ENCODE data around the gene IFNB1. TPM values are rescaled to one million over a fixed set of nuclear protein-coding genes. Genes with fewer than 3 reads are reported as not detected.

IFNB1 gene
- polyA plus RNA-seq, 1 of the 3 experiments (the other 2 are of a cell fraction) = not detected

- H3K27ac ChIP-seq (ENCODE audit: low read depth in 2 of 2, low read length in 1 of 2) = no peak overlapping the region
- no peaks in the 10 kb centered on the region for H4K20me1 ChIP-seq (ENCODE audit: insufficient read depth)
- no peaks in the 10 kb centered on the region for H3K36me3 ChIP-seq (replicated peaks in 1 of 2; ENCODE audit: control insufficient read depth in 1 of 2, insufficient read depth in 2 of 2, low read length in 1 of 2)
- H3K9me2 ChIP-seq = 0 out of 2 replicates have a peak, but pooled peaks cover 4% of the 10 kb centered on the region
- H2AFZ ChIP-seq (ENCODE audit: low read depth) = no peak overlapping the region
- H3K9me3 ChIP-seq = no peaks in the 10 kb centered on the region
- H3K4me2 ChIP-seq = no peak overlapping the region
- H3K9ac ChIP-seq = no peak overlapping the region
- H3K4me3 ChIP-seq (ENCODE audit: low read depth in 2 of 2, low read length in 1 of 2) = no peak overlapping the region
- ChIA-PET CTCF (interaction anchor here (0.7 to 1.8 kb wide), 2 partner anchors 10 to 496 kb away, joined by 3 to 12 read pairs; no protein-coding TSS in a partner anchor), POLR2A (no interaction called here)
- DNase-seq = no peak
- 52% methylated on average over 2 of the region's 2 CpGs for WGBS (ENCODE audit: low lambda C conversion rate)
- H3F3A ChIP-seq (replicated peaks; ENCODE audit: insufficient read depth) = no peaks in the 10 kb centered on the region
- no peak for TF ChIP-seq GABPA (IDR thresholded peaks at IDR 0.05; ENCODE audit: low read depth)
- no peak for TF ChIP-seq MXI1 (IDR thresholded peaks at IDR 0.05; ENCODE audit: low read depth, low read length)
- TF ChIP-seq EP300 (IDR thresholded peaks at IDR 0.05; ENCODE audit: borderline replicate concordance in 1 of 2, low read depth in 1 of 2, low read length in 1 of 2) = no peak
- no peak for TF ChIP-seq USF1 (IDR thresholded peaks at IDR 0.05; ENCODE audit: borderline replicate concordance, low read depth)
- TF ChIP-seq JUND (IDR thresholded peaks at IDR 0.05) = no peak
- no peak for TF ChIP-seq YY1 (IDR thresholded peaks at IDR 0.05; ENCODE audit: low read depth)
- TF ChIP-seq, protein P1, sequence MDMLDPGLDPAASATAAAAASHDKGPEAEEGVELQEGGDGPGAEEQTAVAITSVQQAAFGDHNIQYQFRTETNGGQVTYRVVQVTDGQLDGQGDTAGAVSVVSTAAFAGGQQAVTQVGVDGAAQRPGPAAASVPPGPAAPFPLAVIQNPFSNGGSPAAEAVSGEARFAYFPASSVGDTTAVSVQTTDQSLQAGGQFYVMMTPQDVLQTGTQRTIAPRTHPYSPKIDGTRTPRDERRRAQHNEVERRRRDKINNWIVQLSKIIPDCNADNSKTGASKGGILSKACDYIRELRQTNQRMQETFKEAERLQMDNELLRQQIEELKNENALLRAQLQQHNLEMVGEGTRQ (IDR thresholded peaks at IDR 0.05; ENCODE audit: borderline replicate concordance, low read depth, low read length) = no peak
- TF ChIP-seq, protein P2, sequence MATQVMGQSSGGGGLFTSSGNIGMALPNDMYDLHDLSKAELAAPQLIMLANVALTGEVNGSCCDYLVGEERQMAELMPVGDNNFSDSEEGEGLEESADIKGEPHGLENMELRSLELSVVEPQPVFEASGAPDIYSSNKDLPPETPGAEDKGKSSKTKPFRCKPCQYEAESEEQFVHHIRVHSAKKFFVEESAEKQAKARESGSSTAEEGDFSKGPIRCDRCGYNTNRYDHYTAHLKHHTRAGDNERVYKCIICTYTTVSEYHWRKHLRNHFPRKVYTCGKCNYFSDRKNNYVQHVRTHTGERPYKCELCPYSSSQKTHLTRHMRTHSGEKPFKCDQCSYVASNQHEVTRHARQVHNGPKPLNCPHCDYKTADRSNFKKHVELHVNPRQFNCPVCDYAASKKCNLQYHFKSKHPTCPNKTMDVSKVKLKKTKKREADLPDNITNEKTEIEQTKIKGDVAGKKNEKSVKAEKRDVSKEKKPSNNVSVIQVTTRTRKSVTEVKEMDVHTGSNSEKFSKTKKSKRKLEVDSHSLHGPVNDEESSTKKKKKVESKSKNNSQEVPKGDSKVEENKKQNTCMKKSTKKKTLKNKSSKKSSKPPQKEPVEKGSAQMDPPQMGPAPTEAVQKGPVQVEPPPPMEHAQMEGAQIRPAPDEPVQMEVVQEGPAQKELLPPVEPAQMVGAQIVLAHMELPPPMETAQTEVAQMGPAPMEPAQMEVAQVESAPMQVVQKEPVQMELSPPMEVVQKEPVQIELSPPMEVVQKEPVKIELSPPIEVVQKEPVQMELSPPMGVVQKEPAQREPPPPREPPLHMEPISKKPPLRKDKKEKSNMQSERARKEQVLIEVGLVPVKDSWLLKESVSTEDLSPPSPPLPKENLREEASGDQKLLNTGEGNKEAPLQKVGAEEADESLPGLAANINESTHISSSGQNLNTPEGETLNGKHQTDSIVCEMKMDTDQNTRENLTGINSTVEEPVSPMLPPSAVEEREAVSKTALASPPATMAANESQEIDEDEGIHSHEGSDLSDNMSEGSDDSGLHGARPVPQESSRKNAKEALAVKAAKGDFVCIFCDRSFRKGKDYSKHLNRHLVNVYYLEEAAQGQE (IDR thresholded peaks at IDR 0.05; ENCODE audit: low read depth, low read length) = no peak
- no peak for TF ChIP-seq RAD21 (IDR thresholded peaks at IDR 0.05; ENCODE audit: low read length)
- TF ChIP-seq, protein P3, sequence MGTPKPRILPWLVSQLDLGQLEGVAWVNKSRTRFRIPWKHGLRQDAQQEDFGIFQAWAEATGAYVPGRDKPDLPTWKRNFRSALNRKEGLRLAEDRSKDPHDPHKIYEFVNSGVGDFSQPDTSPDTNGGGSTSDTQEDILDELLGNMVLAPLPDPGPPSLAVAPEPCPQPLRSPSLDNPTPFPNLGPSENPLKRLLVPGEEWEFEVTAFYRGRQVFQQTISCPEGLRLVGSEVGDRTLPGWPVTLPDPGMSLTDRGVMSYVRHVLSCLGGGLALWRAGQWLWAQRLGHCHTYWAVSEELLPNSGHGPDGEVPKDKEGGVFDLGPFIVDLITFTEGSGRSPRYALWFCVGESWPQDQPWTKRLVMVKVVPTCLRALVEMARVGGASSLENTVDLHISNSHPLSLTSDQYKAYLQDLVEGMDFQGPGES (IDR thresholded peaks at IDR 0.05; ENCODE audit: low read depth, low read length) = no peak
- no peaks in the 10 kb centered on the region for H3K27me3 ChIP-seq (ENCODE audit: insufficient read depth)
- H3K79me2 ChIP-seq (ENCODE audit: insufficient read depth) = no peaks in the 10 kb centered on the region
- no peaks in the 10 kb centered on the region for H3K4me1 ChIP-seq (ENCODE audit: control insufficient read depth in 1 of 2, insufficient read depth in 2 of 2, low read depth in 1 of 2, low read length in 1 of 2)
Measured at GRCh38 chr9:21121079-21121478, 43.3 kb upstream of the IFNB1 start.
